HG02885 (cell line): ENCODE data around the gene SPDYE6.
"Not testable (repeated sequence)": the region's sequence is repeated elsewhere in the genome, so short reads cannot be mapped to it uniquely, and the experiment has no call there.

Experiments
- ATAC-seq: cut with Tn5 transposase; IDR thresholded peaks from one replicate; pipeline ENCODE4 v1.9.1; 2021; ENCODE audit warnings: mild to moderate bottlenecking; ENCODE audit not compliant: unreplicated experiment, poor library complexity

The SPDYE6 gene

GRCh38 chr7:102365390-102365789 is 9.1 kb upstream of the SPDYE6 start:
- not testable (repeated sequence) for ATAC-seq

GRCh38 chr7:102364394-102364886 is 8.2 kb upstream of the SPDYE6 start:
- not testable (repeated sequence) for ATAC-seq

- ATAC-seq = peak; percentile 99
These were observed 7.5 kb upstream of the SPDYE6 start for GRCh38 chr7:102363549-102364393.

GRCh38 chr7:102346983-102347382 is 9.3 kb downstream of the SPDYE6 start:
- not testable (repeated sequence) for ATAC-seq

- ATAC-seq = not testable (repeated sequence)
These were observed 15.5 kb downstream of the SPDYE6 start for GRCh38 chr7:102340599-102341368.

GRCh38 chr7:102337420-102337819 is 18.8 kb downstream of the SPDYE6 start:
- ATAC-seq = not testable (repeated sequence)

GRCh38 chr7:102337002-102337401 is 19.2 kb downstream of the SPDYE6 start:
- not testable (repeated sequence) for ATAC-seq

- not testable (repeated sequence) for ATAC-seq
These were observed 20.7 kb downstream of the SPDYE6 start for GRCh38 chr7:102335574-102335973.

GRCh38 chr7:102330666-102331460 is 25.4 kb downstream of the SPDYE6 start:
- ATAC-seq = not testable (repeated sequence)

- not testable (repeated sequence) for ATAC-seq
These were observed 26.9 kb downstream of the SPDYE6 start for GRCh38 chr7:102329366-102329765.

GRCh38 chr7:102328863-102329262 is 27.4 kb downstream of the SPDYE6 start:
- ATAC-seq = not testable (repeated sequence)

- not testable (repeated sequence) for ATAC-seq
These were observed 29.1 kb downstream of the SPDYE6 start for GRCh38 chr7:102327183-102327582.

- no peak for ATAC-seq
These were observed 29.9 kb downstream of the SPDYE6 start for GRCh38 chr7:102326157-102326889.

- not testable (repeated sequence) for ATAC-seq
These were observed 31.1 kb downstream of the SPDYE6 start for GRCh38 chr7:102325106-102325505.

- ATAC-seq = no peak
These were observed 32.4 kb downstream of the SPDYE6 start for GRCh38 chr7:102323914-102324195.

GRCh38 chr7:102322202-102322715 is 34.0 kb downstream of the SPDYE6 start:
- ATAC-seq = no peak

- no peak for ATAC-seq
These were observed 34.7 kb downstream of the SPDYE6 start for GRCh38 chr7:102321351-102322201.

- no peak for ATAC-seq
These were observed 35.5 kb downstream of the SPDYE6 start for GRCh38 chr7:102320601-102321350.
